ENCODE data around the gene BBS9. TPM values are rescaled to one million over a fixed set of nuclear protein-coding genes. Genes with fewer than 3 reads are reported as not detected.

Gene BBS9
- polyA plus RNA-seq, 1 donor from 2014 or later = 9.8 TPM

- Histone ChIP-seq H3K4me3 (ENCODE audit: low read length) (no peak overlapping the region), H3K9me3 (ENCODE audit: low read length) (no peaks in the 10 kb centered on the region), H4K20me1 (ENCODE audit: insufficient read depth) (no peaks in the 10 kb centered on the region), H3K4me2 (ENCODE audit: low read length) (no peak overlapping the region), H3K79me2 (replicated peaks; ENCODE audit: insufficient read depth, low read length) (no peaks in the 10 kb centered on the region), H3K9me2 (ENCODE audit: insufficient read depth, low read length) (no peaks in the 10 kb centered on the region), H3K36me3 (ENCODE audit: insufficient read depth, low read length) (no peaks in the 10 kb centered on the region), H3K27me3 (ENCODE audit: insufficient read depth, low read depth, low read length) (no peaks in the 10 kb centered on the region), H2AFZ (ENCODE audit: low read depth, low read length) (no peak overlapping the region), H3F3A (ENCODE audit: insufficient read depth, low read length, poor library complexity, severe bottlenecking) (no peaks in the 10 kb centered on the region), H3K9ac (ENCODE audit: low read length) (no peak overlapping the region), H3K27ac (ENCODE audit: low read length) (no peak overlapping the region)
- TF ChIP-seq CTCF (IDR thresholded peaks at IDR 0.05; ENCODE audit: poor library complexity, severe bottlenecking) = no peak
- TF ChIP-seq EP300 (conservative IDR thresholded peaks at IDR 0.05; ENCODE audit: poor library complexity, severe bottlenecking) = no peak
Measured at GRCh38 chr7:33651998-33652515, 522.7 kb downstream of the BBS9 start.

DNA sequence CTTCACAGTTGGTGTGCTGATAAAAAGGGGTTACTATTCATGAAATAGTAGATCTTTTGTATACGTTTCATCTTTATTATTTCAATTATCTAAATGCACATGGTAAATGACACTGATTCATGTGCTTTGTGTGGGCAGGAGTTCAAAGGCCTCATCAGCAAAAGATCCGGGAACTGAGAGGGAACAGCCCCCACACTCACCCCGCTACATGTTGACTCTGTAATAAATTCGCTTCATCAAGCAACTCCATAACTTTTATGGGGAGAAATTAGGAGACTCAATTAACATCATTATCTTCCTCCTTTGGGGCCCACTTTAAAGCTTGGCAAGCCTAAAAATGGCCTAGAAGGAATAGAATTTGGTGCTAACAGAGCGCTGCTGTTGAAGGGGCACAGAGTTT lies 525.3 kb downstream of the BBS9 start:
- Histone ChIP-seq H2AFZ (ENCODE audit: low read depth, low read length) (no peak overlapping the region), H3K9me3 (ENCODE audit: low read length) (no peaks in the 10 kb centered on the region)

More for the DNA sequence above, 525.3 kb downstream of the BBS9 start:
- H3K9me2 ChIP-seq (ENCODE audit: insufficient read depth, low read length) = no peaks in the 10 kb centered on the region
- no peaks in the 10 kb centered on the region for H3K79me2 ChIP-seq (replicated peaks; ENCODE audit: insufficient read depth, low read length)
- TF ChIP-seq SMC3 (conservative IDR thresholded peaks at IDR 0.05; ENCODE audit: poor library complexity) (no peak), EZH2 (IDR thresholded peaks at IDR 0.05; ENCODE audit: borderline replicate concordance, insufficient read depth, low read length, poor library complexity, severe bottlenecking) (no peak), MXI1 (conservative IDR thresholded peaks at IDR 0.05; ENCODE audit: poor library complexity, severe bottlenecking) (no peak), TAF1 (IDR thresholded peaks at IDR 0.05; ENCODE audit: low read depth) (no peak), EP300 (conservative IDR thresholded peaks at IDR 0.05; ENCODE audit: poor library complexity, severe bottlenecking) (no peak), CTCF (IDR thresholded peaks at IDR 0.05; ENCODE audit: poor library complexity, severe bottlenecking) (no peak), POLR2AphosphoS5 (IDR thresholded peaks at IDR 0.05) (no peak), RAD21 (conservative IDR thresholded peaks at IDR 0.05) (no peak)
- TF ChIP-seq, protein P1, sequence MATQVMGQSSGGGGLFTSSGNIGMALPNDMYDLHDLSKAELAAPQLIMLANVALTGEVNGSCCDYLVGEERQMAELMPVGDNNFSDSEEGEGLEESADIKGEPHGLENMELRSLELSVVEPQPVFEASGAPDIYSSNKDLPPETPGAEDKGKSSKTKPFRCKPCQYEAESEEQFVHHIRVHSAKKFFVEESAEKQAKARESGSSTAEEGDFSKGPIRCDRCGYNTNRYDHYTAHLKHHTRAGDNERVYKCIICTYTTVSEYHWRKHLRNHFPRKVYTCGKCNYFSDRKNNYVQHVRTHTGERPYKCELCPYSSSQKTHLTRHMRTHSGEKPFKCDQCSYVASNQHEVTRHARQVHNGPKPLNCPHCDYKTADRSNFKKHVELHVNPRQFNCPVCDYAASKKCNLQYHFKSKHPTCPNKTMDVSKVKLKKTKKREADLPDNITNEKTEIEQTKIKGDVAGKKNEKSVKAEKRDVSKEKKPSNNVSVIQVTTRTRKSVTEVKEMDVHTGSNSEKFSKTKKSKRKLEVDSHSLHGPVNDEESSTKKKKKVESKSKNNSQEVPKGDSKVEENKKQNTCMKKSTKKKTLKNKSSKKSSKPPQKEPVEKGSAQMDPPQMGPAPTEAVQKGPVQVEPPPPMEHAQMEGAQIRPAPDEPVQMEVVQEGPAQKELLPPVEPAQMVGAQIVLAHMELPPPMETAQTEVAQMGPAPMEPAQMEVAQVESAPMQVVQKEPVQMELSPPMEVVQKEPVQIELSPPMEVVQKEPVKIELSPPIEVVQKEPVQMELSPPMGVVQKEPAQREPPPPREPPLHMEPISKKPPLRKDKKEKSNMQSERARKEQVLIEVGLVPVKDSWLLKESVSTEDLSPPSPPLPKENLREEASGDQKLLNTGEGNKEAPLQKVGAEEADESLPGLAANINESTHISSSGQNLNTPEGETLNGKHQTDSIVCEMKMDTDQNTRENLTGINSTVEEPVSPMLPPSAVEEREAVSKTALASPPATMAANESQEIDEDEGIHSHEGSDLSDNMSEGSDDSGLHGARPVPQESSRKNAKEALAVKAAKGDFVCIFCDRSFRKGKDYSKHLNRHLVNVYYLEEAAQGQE (IDR thresholded peaks at IDR 0.05; ENCODE audit: borderline replicate concordance) = no peak
- no peaks in the 10 kb centered on the region for H3K36me3 ChIP-seq (ENCODE audit: insufficient read depth, low read length)
- H3K4me2 ChIP-seq (ENCODE audit: low read length) = no peak overlapping the region
- H3K4me3 ChIP-seq (ENCODE audit: low read length) = no peak overlapping the region
- no peak overlapping the region for H3K27ac ChIP-seq (ENCODE audit: low read length)
- H3K9ac ChIP-seq (ENCODE audit: low read length) = no peak overlapping the region
- no peaks in the 10 kb centered on the region for H3F3A ChIP-seq (ENCODE audit: insufficient read depth, low read length, poor library complexity, severe bottlenecking)
- H3K27me3 ChIP-seq (ENCODE audit: insufficient read depth, low read depth, low read length) = no peaks in the 10 kb centered on the region
- H4K20me1 ChIP-seq (ENCODE audit: insufficient read depth) = no peaks in the 10 kb centered on the region

Small RNA genes within 50 kb of the gene (small RNA-seq; reads per million reads assigned to genes)
- 0 reads per million in 3 experiments for gene AC007312.1
- gene AC074338.1 = 0 reads per million in 3 experiments
- gene RNA5SP229 = 0 to 0.08 (median 0.03) reads per million in 3 experiments

Other genes starting within 250 kb of the BBS9 start
- gene KBTBD2, start 237.8 kb upstream of the BBS9 start, polyA plus RNA-seq = 68.4 and 70.1 TPM in 2 replicates
- gene FKBP9, start 172.1 kb upstream of the BBS9 start, polyA plus RNA-seq = 2.8 and 3.4 TPM in 2 replicates
- gene NT5C3A, start 66.8 kb upstream of the BBS9 start, polyA plus RNA-seq = 92.8 and 99.2 TPM in 2 replicates
- 19.7 and 36.9 TPM in 2 replicates for gene RP9, start 20.2 kb upstream of the BBS9 start, polyA plus RNA-seq

All from neural cell (in vitro differentiated cells).